Stimulated activated naive CD8-positive, alpha-beta T cell treated with anti-CD3 and anti-CD28 coated beads, Interleukin-15, Interleukin-2, amounts not matched to agents 100 U/mL and 50 U/mL, for 24 hours (primary cell): ENCODE data around the gene TLL2.
A peak's percentile ranks its signal among the peaks of the same experiment; 100 is the strongest.

ENCODE experiments used
- ATAC-seq: fragments of 150-1000 bp; cut with Tn5 transposase; one replicate; pipeline ENCODE4 v1.10.0; 2021
- DNase-seq: peaks from one replicate; pipeline ENCODE4 v3.0.0; 2021

The TLL2 gene

GRCh38 chr10:96390460-96390864 is 123.3 kb downstream of the TLL2 start:
- DNase-seq, result no peak
- ATAC-seq, result no peak

GRCh38 chr10:96389785-96390184 is 123.9 kb downstream of the TLL2 start:
- DNase-seq (no peak), ATAC-seq (no peak)

DNA sequence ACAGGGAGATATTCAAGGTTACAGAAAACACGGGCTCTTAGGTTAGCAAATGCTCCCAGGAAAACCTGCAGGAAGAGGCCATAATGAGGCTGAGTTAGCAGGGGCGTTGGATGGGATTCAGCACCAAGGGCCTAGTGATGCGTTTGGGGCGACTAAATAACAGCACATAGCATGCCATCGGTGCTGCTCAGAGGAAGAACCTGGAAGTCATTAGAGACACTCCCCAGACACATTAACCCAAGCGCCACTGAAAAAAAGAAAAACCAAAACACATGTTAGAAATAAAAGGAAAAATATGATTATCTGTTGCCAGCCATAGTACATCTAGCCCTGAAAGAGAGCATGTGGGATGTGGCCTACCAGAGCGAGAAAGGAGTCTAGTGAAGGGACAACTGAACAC is 126.1 kb downstream of the TLL2 start:
- ATAC-seq (no peak), DNase-seq (no peak)

GRCh38 chr10:96387161-96387560 is 126.6 kb downstream of the TLL2 start:
- no peak for ATAC-seq
- DNase-seq, result no peak

- no peak for DNase-seq
Measured at GRCh38 chr10:96384506-96384905, 129.2 kb downstream of the TLL2 start.

GRCh38 chr10:96380821-96381220 is 132.9 kb downstream of the TLL2 start:
- no peak for ATAC-seq
- DNase-seq, result no peak

More at GRCh38 chr10:96384506-96384905, 129.2 kb downstream of the TLL2 start:
- no peak for ATAC-seq

GRCh38 chr10:96379758-96380157 is 134.0 kb downstream of the TLL2 start:
- DNase-seq, result no peak
- no peak for ATAC-seq

DNA sequence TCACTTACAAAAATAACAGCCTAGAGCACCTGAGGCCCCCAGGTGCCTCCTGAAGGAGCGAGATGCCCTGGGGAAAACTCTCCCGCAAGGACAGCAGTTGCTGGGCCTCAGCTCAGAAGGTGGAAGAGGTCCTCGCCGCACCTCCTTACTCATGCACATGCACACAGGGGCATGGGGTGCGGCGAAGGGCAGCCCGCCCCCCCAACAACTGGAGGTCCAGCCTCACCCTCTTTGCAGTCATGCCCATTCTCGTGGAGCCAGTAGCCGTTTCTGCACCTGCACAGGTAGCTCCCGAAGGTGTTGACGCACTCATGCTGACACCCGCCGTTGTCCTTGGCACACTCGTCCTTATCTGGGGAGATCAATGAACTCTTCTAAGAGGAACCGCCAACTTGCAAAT is 135.0 kb downstream of the TLL2 start:
- no peak for ATAC-seq

DNA sequence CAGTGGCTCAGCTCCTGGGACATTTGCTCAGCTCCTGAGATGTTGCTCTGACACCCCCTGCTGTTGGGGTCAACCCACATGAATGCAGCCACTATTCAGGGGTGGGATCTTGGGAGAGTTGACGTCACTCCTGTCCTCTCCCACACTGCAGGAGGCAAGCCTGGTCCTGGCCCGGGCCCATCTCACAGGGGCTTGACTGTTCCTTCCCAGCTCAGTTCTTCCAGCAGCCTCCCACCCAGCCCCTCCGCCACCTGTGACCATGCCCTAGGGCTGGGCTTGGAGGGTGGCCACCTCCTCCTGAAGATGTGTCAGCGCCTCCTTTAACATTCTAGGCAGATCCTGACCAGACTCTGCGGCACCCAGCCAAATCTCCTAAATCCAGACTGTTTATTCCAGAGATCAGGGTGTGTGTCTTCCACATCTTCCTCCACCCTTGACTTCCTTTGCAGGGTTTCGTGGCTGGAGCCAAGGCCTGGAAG is 135.9 kb downstream of the TLL2 start:
- ATAC-seq (no peak), DNase-seq (no peak)

More for the DNA sequence above, 135.0 kb downstream of the TLL2 start:
- DNase-seq, result no peak

DNA sequence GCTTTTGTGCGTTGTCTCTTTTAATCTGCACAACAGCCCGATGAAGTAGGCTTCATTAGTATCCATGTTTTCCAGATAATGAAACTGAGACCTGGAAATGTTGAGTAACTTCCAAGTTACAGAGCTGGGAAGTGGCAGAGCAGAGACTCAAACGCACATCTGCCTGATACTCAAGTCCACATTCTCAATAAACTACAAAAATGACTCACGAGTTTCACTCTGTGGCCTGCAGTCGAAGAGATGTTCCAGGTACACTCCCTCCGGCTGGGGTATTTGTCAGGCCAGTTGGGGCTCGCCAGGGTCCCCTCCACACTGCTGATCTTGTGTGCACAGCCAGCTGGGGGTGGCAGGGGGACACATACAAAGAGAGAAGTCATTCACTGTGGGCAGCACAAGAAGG is 137.2 kb downstream of the TLL2 start:
- DNase-seq (no peak), ATAC-seq (no peak)

DNA sequence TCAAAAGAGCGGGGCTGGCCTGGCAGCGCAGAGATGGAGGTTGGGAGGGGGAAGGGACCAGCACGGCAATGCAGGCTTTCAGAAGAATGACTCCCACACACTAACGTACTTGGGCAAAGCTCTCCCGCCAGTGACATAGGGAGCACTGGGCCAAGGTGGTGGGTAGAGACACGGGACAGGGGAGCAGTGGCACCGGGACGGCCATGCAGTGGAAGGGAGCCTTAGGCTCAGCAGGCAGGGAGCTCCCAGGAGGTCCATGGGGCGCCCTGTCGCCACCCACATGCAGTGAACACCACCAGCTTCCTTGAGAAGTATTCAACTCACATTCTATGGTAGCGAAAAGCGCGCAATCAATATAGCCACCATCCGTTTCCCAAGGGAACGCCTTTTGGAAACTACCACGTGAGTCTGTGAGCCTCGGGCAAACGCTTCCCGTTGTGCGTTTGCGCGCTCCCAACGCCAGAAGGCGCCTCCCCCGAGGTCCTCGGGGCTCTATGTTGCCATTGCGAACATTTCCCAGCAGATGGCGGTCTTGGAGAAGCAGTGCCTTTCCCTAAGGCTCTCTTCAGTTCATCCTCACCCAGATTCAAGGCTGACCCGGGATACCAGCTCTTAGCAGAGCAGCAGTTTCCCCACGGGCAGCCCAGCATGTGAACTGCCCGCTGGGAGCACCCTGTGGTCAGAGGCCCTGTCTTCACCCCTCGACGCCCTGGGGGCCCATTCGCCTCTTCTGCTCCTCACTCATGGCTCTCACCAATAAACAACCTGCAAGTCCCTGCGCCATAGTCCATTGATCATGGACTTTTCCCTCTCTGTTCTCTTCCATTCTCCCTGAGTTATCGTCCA is 138.5 kb downstream of the TLL2 start:
- peak; percentile 87 for ATAC-seq

GRCh38 chr10:96374639-96374984 is 139.1 kb downstream of the TLL2 start:
- DNase-seq (no peak), ATAC-seq (no peak)

More for the DNA sequence above, 138.5 kb downstream of the TLL2 start:
- peak; percentile 84 for DNase-seq

- ATAC-seq (no peak), DNase-seq (no peak)
Measured at GRCh38 chr10:96374004-96374403, 139.7 kb downstream of the TLL2 start.

DNA sequence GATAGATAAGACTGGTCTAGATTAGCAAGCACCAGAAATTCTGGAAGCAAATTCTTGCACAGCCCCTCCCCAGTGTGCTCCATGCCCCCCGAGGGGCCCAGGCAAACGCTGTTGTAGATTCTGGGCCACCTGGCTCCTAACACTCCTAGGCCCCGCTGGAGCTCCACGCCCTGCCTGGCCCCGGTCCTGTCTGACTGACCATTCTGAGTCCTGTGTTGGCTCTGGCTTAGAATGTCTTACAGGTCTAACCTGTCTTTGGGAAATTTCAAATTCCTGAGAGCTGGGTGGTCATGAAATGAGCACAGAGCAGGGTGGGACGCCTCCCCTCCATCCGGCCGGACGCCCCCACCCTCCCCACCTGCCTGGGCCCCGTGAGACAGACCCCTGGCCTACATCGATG is 142.4 kb downstream of the TLL2 start:
- ATAC-seq, result no peak
- no peak for DNase-seq

GRCh38 chr10:96370584-96371157 is 143.1 kb downstream of the TLL2 start:
- DNase-seq, result peak; percentile 50
- no peak for ATAC-seq

GRCh38 chr10:96369890-96370583 is 143.7 kb downstream of the TLL2 start:
- no peak for DNase-seq

GRCh38 chr10:96368971-96369370 is 144.8 kb downstream of the TLL2 start:
- DNase-seq (no peak), ATAC-seq (no peak)

More at GRCh38 chr10:96369890-96370583, 143.7 kb downstream of the TLL2 start:
- ATAC-seq, result no peak

- no peak for ATAC-seq
- no peak for DNase-seq
Measured at GRCh38 chr10:96367470-96367869, 146.3 kb downstream of the TLL2 start.

DNA sequence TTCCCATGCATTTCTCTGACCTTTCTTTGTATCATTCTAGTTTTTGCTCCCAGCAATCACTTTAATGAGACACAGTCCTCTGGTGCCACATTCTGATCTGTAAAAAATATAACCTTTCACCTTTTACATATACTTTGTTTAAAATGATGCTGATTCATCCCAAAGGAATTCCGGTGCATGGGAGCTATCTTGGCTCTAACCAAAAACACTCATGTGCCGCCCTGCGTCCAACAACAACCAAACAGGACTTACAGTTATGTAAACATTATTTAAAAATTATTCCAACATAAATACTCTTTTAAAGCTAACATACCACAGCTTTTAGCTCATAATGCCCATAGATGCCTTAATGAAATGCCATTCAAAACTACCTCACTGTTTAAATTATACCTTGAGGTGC is 147.2 kb downstream of the TLL2 start:
- no peak for ATAC-seq
- no peak for DNase-seq

DNA sequence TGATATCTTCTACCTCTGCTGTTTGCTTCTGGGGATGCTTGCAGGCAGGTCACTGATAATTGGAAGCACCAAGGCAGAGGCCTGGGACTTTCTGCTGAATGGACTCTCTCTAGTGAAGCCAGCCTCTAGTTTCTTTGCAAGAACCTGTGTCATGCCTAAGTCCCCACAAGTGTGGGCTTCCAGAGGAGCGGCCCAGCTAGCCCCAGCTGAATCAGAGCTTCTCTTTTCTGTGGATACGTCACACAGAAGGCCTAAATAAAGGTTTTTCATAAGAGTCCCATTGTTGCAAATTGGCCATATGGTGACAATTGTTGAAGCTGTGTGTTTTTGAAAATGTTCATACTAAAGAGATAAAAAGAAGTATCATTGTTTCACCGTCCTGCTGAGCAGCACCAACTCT is 148.2 kb downstream of the TLL2 start:
- ATAC-seq, result no peak

GRCh38 chr10:96360766-96361165 is 153.0 kb downstream of the TLL2 start:
- ATAC-seq, result no peak
- no peak for DNase-seq

More for the DNA sequence above, 148.2 kb downstream of the TLL2 start:
- DNase-seq, result no peak

DNA sequence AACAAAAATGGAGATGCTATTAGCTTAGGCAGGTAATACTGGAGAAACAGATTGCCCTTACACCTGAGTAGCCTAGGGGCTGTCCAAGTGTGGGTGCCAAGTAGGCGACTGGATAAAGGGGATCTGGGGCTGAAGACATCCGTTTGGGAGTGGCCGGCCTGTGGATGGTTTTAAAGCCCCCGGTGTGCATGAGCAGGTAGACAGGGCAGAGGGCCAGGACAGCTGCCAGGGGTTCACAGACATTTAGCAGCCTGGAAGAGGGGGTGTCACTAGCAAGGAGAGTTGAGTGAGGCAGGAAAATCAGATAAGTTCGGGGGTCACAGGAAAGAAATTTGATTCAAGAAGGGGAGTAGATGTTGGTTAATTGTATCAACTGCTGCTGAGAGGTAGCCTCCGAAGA is 153.4 kb downstream of the TLL2 start:
- ATAC-seq (no peak), DNase-seq (no peak)

DNA sequence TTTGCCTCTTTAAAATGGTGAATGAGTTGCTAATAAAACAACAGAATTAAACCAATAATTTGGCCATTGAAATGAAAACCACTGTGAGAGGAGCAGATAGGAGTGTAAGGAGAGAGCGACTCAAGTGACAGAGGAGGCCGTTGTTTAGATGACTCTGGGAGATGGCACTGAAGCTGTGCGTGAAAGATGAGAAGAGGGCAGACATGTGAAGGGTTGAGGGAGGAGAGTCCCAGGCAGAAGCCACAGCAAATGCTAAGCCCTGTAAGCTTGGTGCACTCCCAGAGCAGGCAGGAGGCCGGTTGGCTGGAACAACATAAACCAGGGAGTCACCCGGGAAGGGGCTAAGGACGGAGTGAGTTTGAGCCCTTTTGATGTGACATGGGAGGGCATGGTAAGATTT is 154.1 kb downstream of the TLL2 start:
- ATAC-seq (no peak), DNase-seq (no peak)
